IPS-18a (cell line): ENCODE measurements around the gene RIMOC1.
A peak's percentile ranks its signal among the peaks of the same experiment; 100 is the strongest.

ENCODE experiments used
- H3K27ac ChIP-seq: one replicate; pipeline ENCODE4 v1.5.1; 2013; ENCODE audit warnings: low read length
- H3K27me3 ChIP-seq: one replicate; pipeline ENCODE4 v1.6.1; 2013; ENCODE audit warnings: mild to moderate bottlenecking, low read length; ENCODE audit not compliant: control insufficient read depth, insufficient read depth
- H3K36me3 ChIP-seq: one replicate; pipeline ENCODE4 v1.6.1; 2013; ENCODE audit warnings: low read depth, low read length; ENCODE audit not compliant: control insufficient read depth
- H3K4me1 ChIP-seq: one replicate; pipeline ENCODE4 v1.6.1; 2013; ENCODE audit warnings: low read depth, low read length; ENCODE audit not compliant: control insufficient read depth
- H3K4me3 ChIP-seq: one replicate; pipeline ENCODE4 v1.5.1; 2013; ENCODE audit warnings: low read length
- H3K9ac ChIP-seq: one replicate; pipeline ENCODE4 v1.6.1; 2013; ENCODE audit warnings: mild to moderate bottlenecking, low read length, moderate library complexity
- H3K9me3 ChIP-seq: one replicate; pipeline ENCODE4 v1.6.1; 2013; ENCODE audit warnings: low read depth, low read length; ENCODE audit not compliant: control insufficient read depth

The RIMOC1 gene, protein sequence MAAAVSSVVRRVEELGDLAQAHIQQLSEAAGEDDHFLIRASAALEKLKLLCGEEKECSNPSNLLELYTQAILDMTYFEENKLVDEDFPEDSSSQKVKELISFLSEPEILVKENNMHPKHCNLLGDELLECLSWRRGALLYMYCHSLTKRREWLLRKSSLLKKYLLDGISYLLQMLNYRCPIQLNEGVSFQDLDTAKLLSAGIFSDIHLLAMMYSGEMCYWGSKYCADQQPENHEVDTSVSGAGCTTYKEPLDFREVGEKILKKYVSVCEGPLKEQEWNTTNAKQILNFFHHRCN

DNA sequence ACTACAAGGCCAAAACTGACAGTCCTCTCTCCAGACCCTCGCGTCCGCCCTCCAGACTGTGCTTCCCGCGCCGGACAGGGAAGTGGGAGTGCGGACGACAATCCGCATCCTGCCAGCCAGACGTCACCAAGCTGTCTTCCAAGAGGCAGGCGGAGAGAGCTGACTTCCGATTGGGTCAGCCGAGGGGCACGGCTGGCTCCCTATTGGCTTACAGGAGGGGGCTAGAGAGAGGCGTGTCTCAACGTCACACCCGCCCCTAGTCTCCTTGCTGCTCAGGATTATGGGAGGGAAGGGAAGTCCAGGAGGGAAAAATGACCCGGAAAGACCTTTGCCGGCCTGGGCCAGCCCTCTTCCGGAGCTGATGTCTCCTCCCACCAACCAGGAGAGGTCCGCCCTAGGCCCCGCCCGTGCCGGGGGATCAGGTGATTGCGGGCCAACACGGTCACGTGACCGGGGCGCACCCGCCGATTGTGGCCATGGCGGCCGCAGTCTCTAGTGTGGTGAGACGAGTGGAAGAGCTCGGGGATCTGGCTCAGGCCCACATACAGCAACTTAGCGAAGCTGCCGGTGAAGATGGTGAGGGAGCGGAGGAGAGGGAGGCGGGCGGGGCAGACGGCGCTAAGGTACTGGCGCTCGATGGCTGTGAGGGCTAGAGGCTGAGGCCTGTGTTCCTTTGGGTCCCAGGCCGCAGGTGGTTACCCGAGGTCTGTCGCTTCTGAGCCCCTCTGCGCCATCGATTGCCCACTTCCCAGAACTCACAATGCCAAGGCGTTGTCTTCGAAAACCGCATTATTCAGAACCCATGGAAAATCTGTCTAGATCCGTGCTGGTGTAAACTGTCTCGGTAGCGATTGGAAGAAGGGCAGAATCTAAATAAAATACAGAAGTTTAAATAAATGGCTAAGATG, at the start of gene RIMOC1:
Gene RIMOC1 (plus strand): TSS at position 453 of the 908 bp plus-strand sequence. CDS start 24 bp downstream, at position 477.
- Histone ChIP-seq H3K27me3 (peaks cover 4% of the 10 kb centered on the region), H3K9me3 (no peaks in the 10 kb centered on the region), H3K4me3 (peak within 1 kb of the TSS; percentile 94), H3K9ac (peak within 1 kb of the TSS; percentile 92), H3K4me1 (peaks cover 4% of the 10 kb centered on the region), H3K36me3 (peaks cover 22% of the 10 kb centered on the region), H3K27ac (peak within 1 kb of the TSS; percentile 81)

GRCh38 chr5:41856644-41857491, 47.3 kb upstream of the RIMOC1 start:
- Histone ChIP-seq H3K9ac (no peak overlapping the region), H3K9me3 (no peaks in the 10 kb centered on the region), H3K27me3 (no peaks in the 10 kb centered on the region), H3K36me3 (peaks cover 39% of the 10 kb centered on the region), H3K4me3 (no peak overlapping the region), H3K27ac (no peak overlapping the region), H3K4me1 (no peaks in the 10 kb centered on the region)

DNA sequence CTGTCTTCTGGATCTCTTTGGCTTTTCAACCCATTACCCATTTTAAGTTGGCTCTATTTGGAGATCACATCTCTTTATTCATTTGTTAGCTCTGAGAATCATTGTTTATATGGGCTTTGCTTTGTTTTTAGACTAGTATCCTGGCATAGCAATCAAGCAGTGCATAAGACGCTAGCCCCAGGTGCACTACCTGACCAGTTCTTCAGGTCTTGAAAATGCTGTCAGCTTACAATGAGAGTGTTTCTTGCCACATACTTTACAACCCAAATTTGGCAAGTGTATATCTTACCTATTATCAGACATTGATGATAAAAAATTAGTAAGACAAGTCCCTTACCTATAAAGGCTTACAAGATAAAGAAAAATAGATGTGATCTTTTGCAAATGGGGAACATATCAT, 46.2 kb upstream of the RIMOC1 start:
- peaks cover 30% of the 10 kb centered on the region for H3K36me3 ChIP-seq
- H3K9ac ChIP-seq: no peak overlapping the region
- no peak overlapping the region for H3K4me3 ChIP-seq
- H3K4me1 ChIP-seq: no peaks in the 10 kb centered on the region
- no peaks in the 10 kb centered on the region for H3K27me3 ChIP-seq
- H3K27ac ChIP-seq: no peak overlapping the region
- H3K9me3 ChIP-seq: no peaks in the 10 kb centered on the region

- Histone ChIP-seq H3K9ac (no peak overlapping the region), H3K27ac (no peak overlapping the region), H3K36me3 (peaks cover 30% of the 10 kb centered on the region)
These were observed 45.3 kb upstream of the RIMOC1 start for GRCh38 chr5:41858890-41859289.

DNA sequence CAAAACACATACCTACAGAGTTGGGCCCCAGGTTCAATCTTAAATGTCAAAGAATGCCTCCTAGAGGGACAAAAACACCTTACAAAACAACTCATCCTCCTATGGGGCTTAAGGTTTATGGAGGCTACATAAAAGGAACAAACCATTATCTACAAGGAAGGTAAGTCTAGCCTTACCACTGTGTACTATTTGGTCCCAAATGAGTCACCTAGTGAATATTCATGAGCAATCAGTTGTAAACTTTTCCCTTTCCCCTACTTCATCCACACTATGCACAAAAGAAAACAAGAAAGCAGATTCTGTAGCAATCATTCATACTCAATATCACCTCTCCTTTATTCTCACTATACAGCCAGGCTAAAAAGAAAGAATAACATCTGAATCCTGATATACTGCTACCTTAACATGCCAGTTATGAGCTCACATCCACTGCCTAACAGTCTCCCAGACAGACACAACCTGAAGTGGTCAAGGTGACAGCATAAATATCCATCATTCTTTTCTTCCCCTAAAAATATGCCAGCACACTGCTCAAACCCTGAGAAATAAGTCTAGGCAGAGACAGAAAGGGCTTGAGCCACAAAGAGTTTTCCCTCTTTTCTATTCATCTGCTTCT, 40.2 kb upstream of the RIMOC1 start:
- peaks cover 4% of the 10 kb centered on the region for H3K27me3 ChIP-seq
- H3K4me3 ChIP-seq: no peak overlapping the region

More at GRCh38 chr5:41858890-41859289, 45.3 kb upstream of the RIMOC1 start:
- Histone ChIP-seq H3K27me3 (no peaks in the 10 kb centered on the region), H3K9me3 (no peaks in the 10 kb centered on the region), H3K4me3 (no peak overlapping the region), H3K4me1 (no peaks in the 10 kb centered on the region)

DNA sequence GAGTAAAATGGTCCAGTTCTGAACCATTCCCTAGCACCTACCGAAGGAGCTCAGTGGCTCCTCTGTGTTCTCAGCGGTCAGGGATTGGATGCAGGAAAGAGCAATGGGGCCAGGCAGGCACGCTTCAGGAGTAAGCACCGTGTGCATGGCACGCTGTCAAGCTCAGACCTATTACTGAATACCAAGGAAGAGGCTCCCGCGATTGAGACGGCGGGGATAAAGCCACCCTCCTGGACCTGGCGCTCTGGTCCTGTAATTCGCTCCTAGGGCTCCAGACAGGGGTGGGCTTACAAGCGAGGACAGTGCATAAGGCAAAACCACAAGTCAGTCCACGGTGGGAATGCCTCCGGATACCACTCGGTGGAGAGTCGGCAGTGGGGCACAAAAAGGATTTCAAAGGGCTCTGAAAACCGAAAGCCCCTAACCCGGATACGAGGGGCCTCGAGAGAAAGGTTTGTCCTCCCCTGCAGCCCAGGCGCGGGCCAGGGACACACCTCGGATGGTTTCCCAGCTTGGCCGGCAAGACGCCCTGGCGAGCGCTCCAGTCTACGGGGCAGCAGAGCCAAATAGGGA, 34.9 kb upstream of the RIMOC1 start:
- Histone ChIP-seq H3K9ac (peak overlapping the region; percentile 85), H3K4me1 (peaks cover 5% of the 10 kb centered on the region), H3K27ac (no peak overlapping the region), H3K9me3 (no peaks in the 10 kb centered on the region), H3K27me3 (peaks cover 30% of the 10 kb centered on the region), H3K36me3 (no peaks in the 10 kb centered on the region), H3K4me3 (peak overlapping the region; percentile 93)

More for the DNA sequence above, 40.2 kb upstream of the RIMOC1 start:
- no peaks in the 10 kb centered on the region for H3K9me3 ChIP-seq
- H3K36me3 ChIP-seq: peaks cover 20% of the 10 kb centered on the region
- no peaks in the 10 kb centered on the region for H3K4me1 ChIP-seq
- no peak overlapping the region for H3K9ac ChIP-seq
- no peak overlapping the region for H3K27ac ChIP-seq

GRCh38 chr5:41869724-41870626, 34.2 kb upstream of the RIMOC1 start, which contains the start of gene OXCT1:
TSS of gene OXCT1 (minus strand) at chr5:41870425. CDS start at chr5:41870358, 67 bp downstream.
- peaks cover 5% of the 10 kb centered on the region for H3K4me1 ChIP-seq
- no peak within 1 kb of the TSS for H3K27ac ChIP-seq
- no peaks in the 10 kb centered on the region for H3K9me3 ChIP-seq
- peak within 1 kb of the TSS; percentile 93 for H3K4me3 ChIP-seq
- peaks cover 30% of the 10 kb centered on the region for H3K27me3 ChIP-seq
- peak within 1 kb of the TSS; percentile 85 for H3K9ac ChIP-seq
- no peaks in the 10 kb centered on the region for H3K36me3 ChIP-seq

DNA sequence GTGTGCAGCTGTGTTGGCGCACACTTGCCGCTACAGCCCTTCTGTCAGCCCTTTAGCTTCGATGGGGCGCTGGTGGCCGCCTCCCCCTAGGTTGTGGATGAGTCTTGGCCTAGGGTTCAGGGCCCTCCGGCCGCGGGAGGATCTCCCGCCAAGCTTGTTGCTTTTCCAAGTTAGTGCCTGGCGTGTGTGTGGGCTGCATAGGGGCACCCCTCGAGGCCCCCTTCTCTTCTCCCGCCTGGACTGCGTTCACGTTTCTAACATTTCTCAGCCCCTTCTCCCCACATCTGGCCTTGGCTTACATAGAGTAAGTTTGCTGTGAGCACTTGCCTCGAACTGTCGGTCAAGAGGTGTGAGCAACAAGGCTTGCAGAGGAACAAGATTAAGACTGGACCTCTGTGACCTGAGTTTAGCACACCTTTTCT, 33.5 kb upstream of the RIMOC1 start:
- Histone ChIP-seq H3K4me1 (peaks cover 5% of the 10 kb centered on the region), H3K27me3 (peaks cover 30% of the 10 kb centered on the region), H3K27ac (no peak overlapping the region), H3K36me3 (no peaks in the 10 kb centered on the region), H3K9ac (peak overlapping the region; percentile 85), H3K9me3 (no peaks in the 10 kb centered on the region), H3K4me3 (peak overlapping the region; percentile 93)

GRCh38 chr5:41871852-41872251, 32.3 kb upstream of the RIMOC1 start:
- peaks cover 5% of the 10 kb centered on the region for H3K4me1 ChIP-seq
- H3K4me3 ChIP-seq: no peak overlapping the region
- no peaks in the 10 kb centered on the region for H3K9me3 ChIP-seq

More at GRCh38 chr5:41871852-41872251, 32.3 kb upstream of the RIMOC1 start:
- Histone ChIP-seq H3K9ac (no peak overlapping the region), H3K27ac (no peak overlapping the region), H3K36me3 (no peaks in the 10 kb centered on the region), H3K27me3 (peaks cover 30% of the 10 kb centered on the region)
